ENCODE data around the gene PPM1L. TPM values are rescaled to one million over a fixed set of nuclear protein-coding genes. Genes with fewer than 3 reads are reported as not detected.
"Not testable (repeated sequence)": the region's sequence is repeated elsewhere in the genome, so short reads cannot be mapped to it uniquely, and the experiment has no call there.

PPM1L gene
- total RNA-seq, result 56.4 TPM
- long read RNA-seq, partial matches to known transcripts, result 0 of 8 reads
- long read RNA-seq, other reads (novel, unspliced or antisense), result 8 of 8 reads

- intact Hi-C loops (cut with micrococcal nuclease), result no loop called here
Observed at GRCh38 chr3:160755776-160756304, at the start of gene PPM1L. Gene PPM1L (plus strand): TSS chr3:160756231.

GRCh38 chr3:160707187-160707794 is 48.7 kb upstream of the PPM1L start:
- intact Hi-C loops (cut with micrococcal nuclease), result loop anchor here (5.0 to 10.0 kb wide), 2 partner anchors 235 to 718 kb away; no protein-coding TSS in a partner anchor
- ATAC-seq, result peak; percentile 74
- no peak for DNase-seq

More at GRCh38 chr3:160755776-160756304, at the start of gene PPM1L:
- ATAC-seq (peak; percentile 59), DNase-seq (peak; percentile 81)

GRCh38 chr3:160709477-160710182 is 46.4 kb upstream of the PPM1L start:
- no peak for DNase-seq
- ATAC-seq, result no peak

GRCh38 chr3:160713144-160713543 is 42.9 kb upstream of the PPM1L start:
- intact Hi-C loops (cut with micrococcal nuclease); ATAC-seq; DNase-seq: not testable (repeated sequence)

More at GRCh38 chr3:160709477-160710182, 46.4 kb upstream of the PPM1L start:
- intact Hi-C loops (cut with micrococcal nuclease), result loop anchor here (5.0 to 10.0 kb wide), 2 partner anchors 233 to 715 kb away; no protein-coding TSS in a partner anchor

- intact Hi-C loops (cut with micrococcal nuclease), result no loop called here
- ATAC-seq (no peak), DNase-seq (no peak)
Observed at GRCh38 chr3:160719710-160720109, 36.3 kb upstream of the PPM1L start.

GRCh38 chr3:160720123-160720746 is 35.8 kb upstream of the PPM1L start:
- ATAC-seq (peak; percentile 73), DNase-seq (no peak)
- intact Hi-C loops (cut with micrococcal nuclease), result no loop called here

- intact Hi-C loops (cut with micrococcal nuclease), result no loop called here
- no peak for ATAC-seq
- DNase-seq, result no peak
Observed at GRCh38 chr3:160722331-160722730, 33.7 kb upstream of the PPM1L start.

GRCh38 chr3:160725338-160725737 is 30.7 kb upstream of the PPM1L start:
- DNase-seq (no peak), ATAC-seq (no peak)
- intact Hi-C loops (cut with micrococcal nuclease), result no loop called here

GRCh38 chr3:160735826-160736225 is 20.2 kb upstream of the PPM1L start:
- peak; percentile 71 for ATAC-seq
- intact Hi-C loops (cut with micrococcal nuclease), result no loop called here
- DNase-seq, result no peak

GRCh38 chr3:160738048-160738447 is 18.0 kb upstream of the PPM1L start:
- DNase-seq, result no peak

GRCh38 chr3:160739079-160739478 is 17.0 kb upstream of the PPM1L start:
- DNase-seq, result peak; percentile 47
- peak; percentile 96 for ATAC-seq
- intact Hi-C loops (cut with micrococcal nuclease), result no loop called here

More at GRCh38 chr3:160738048-160738447, 18.0 kb upstream of the PPM1L start:
- intact Hi-C loops (cut with micrococcal nuclease), result no loop called here
- ATAC-seq, result no peak

- ATAC-seq, result no peak
- intact Hi-C loops (cut with micrococcal nuclease), result no loop called here
- DNase-seq, result no peak
Observed at GRCh38 chr3:160746976-160747375, 9.1 kb upstream of the PPM1L start.

GRCh38 chr3:160747422-160747821 is 8.6 kb upstream of the PPM1L start:
- ATAC-seq, result no peak
- DNase-seq, result no peak
- intact Hi-C loops (cut with micrococcal nuclease), result no loop called here

GRCh38 chr3:160748231-160748630 is 7.8 kb upstream of the PPM1L start:
- intact Hi-C loops (cut with micrococcal nuclease), result no loop called here
- no peak for ATAC-seq
- peak; percentile 42 for DNase-seq

GRCh38 chr3:160748787-160749186 is 7.2 kb upstream of the PPM1L start:
- DNase-seq, result no peak
- intact Hi-C loops (cut with micrococcal nuclease), result no loop called here
- ATAC-seq, result no peak

- intact Hi-C loops (cut with micrococcal nuclease), result no loop called here
- DNase-seq, result no peak
- no peak for ATAC-seq
Observed at GRCh38 chr3:160753953-160754352, 2.1 kb upstream of the PPM1L start.

GRCh38 chr3:160754371-160754854 is 1.6 kb upstream of the PPM1L start:
- DNase-seq, result no peak
- intact Hi-C loops (cut with micrococcal nuclease), result no loop called here
- ATAC-seq, result peak; percentile 20

GRCh38 chr3:160754855-160755747 is 930 bp upstream of the PPM1L start:
- ATAC-seq, result peak; percentile 95
- DNase-seq, result peak; percentile 97
- intact Hi-C loops (cut with micrococcal nuclease), result no loop called here

Data from left ventricle myocardium superior (tissue), 1 donor.